HepG2 (cell line): Measurements from ENCODE around the gene DLST. TPM values are rescaled to one million over a fixed set of nuclear protein-coding genes. Genes with fewer than 3 reads are reported as not detected.
A peak's percentile ranks its signal among the peaks of the same experiment; 100 is the strongest.

Source experiments
- ELF3 ChIP-seq: IDR thresholded peaks from 2 replicates; pipeline ENCODE4 v1.6.1; 2016; ENCODE audit warnings: missing genetic modification reagents, missing compliant biosample characterization
- HDAC1 ChIP-seq: sonication (generic); formaldehyde crosslinking; IDR thresholded peaks from 2 replicates; pipeline ENCODE4 v1.5.1; 2020; ENCODE audit warnings: mild to moderate bottlenecking, missing genetic modification reagents
- HNF4A ChIP-seq: sonication (generic); formaldehyde crosslinking; IDR thresholded peaks from 2 replicates; pipeline ENCODE4 v1.4.0; 2020; ENCODE audit warnings: missing genetic modification reagents
- HNRNPK ChIP-seq: fragments of 200-400 bp; formaldehyde crosslinking; IDR thresholded peaks from 2 replicates; pipeline ENCODE4 v1.6.1; 2018; ENCODE audit warnings: low read length, low read depth, moderate library complexity, mild to moderate bottlenecking; ENCODE audit not compliant: poor library complexity, severe bottlenecking
- MAX ChIP-seq: IDR thresholded peaks from 2 replicates; pipeline ENCODE4 v1.6.1; 2012; ENCODE audit warnings: inconsistent platforms
- NAIF1 ChIP-seq: sonication (generic); formaldehyde crosslinking; IDR thresholded peaks from 2 replicates; pipeline ENCODE4 v1.5.0; 2020; ENCODE audit warnings: mild to moderate bottlenecking, missing genetic modification reagents, borderline replicate concordance
- NFE2L2 ChIP-seq: fragments of 150-350 bp; IDR thresholded peaks from 2 replicates; pipeline ENCODE4 v1.6.1; 2014; ENCODE audit warnings: low read length
- NFKBIZ ChIP-seq: IDR thresholded peaks from 2 replicates; pipeline ENCODE4 v1.6.1; 2018; ENCODE audit warnings: missing genetic modification reagents, missing compliant biosample characterization
- SKIL ChIP-seq: sonication (generic); formaldehyde crosslinking; IDR thresholded peaks from 2 replicates; pipeline ENCODE4 v1.8.0; 2022; ENCODE audit warnings: missing genetic modification reagents, mild to moderate bottlenecking, moderate library complexity, borderline replicate concordance
- SOX13 ChIP-seq, 3 experiments: fragments of 450-650 bp in 1 of 3; sonication (generic) in 1 of 3; formaldehyde crosslinking in 1 of 3; IDR thresholded peaks in 2 of 3; conservative IDR thresholded peaks in 1 of 3; 2 replicates each; pipeline versions ENCODE4 v1.5.0 to v1.6.1; 2016 to 2020; ENCODE audit warnings: antibody characterized with exemption in 1 of 3, mild to moderate bottlenecking in 1 of 3, missing compliant biosample characterization in 1 of 3, missing genetic modification reagents in 1 of 3, moderate library complexity in 1 of 3
- XRCC5 ChIP-seq: fragments of 200-400 bp; formaldehyde crosslinking; optimal IDR thresholded peaks from 2 replicates; pipeline ENCODE3; 2017; ENCODE audit warnings: mild to moderate bottlenecking, low read length
- ZBTB39 ChIP-seq: sonication (generic); formaldehyde crosslinking; IDR thresholded peaks from 2 replicates; pipeline ENCODE4 v1.5.0; 2020; ENCODE audit warnings: missing genetic modification reagents
- ZNF263 ChIP-seq: sonication (generic); formaldehyde crosslinking; IDR thresholded peaks from 2 replicates; pipeline ENCODE4 v1.4.0; 2020; ENCODE audit warnings: missing genetic modification reagents
- ZNF280D ChIP-seq: sonication (generic); formaldehyde crosslinking; IDR thresholded peaks from 2 replicates; pipeline ENCODE4 v1.5.1; 2020; ENCODE audit warnings: mild to moderate bottlenecking, missing genetic modification reagents
- ZNF513 ChIP-seq: sonication (generic); formaldehyde crosslinking; conservative IDR thresholded peaks from 2 replicates; pipeline ENCODE4 v1.5.0; 2020; ENCODE audit warnings: missing genetic modification reagents
- ZNF605 ChIP-seq: sonication (generic); formaldehyde crosslinking; IDR thresholded peaks from 2 replicates; pipeline ENCODE4 v1.8.0; 2022; ENCODE audit warnings: mild to moderate bottlenecking, missing genetic modification reagents
- ZNF800 ChIP-seq: sonication (generic); formaldehyde crosslinking; IDR thresholded peaks from 2 replicates; pipeline ENCODE4 v1.4.0; 2020; ENCODE audit warnings: missing genetic modification reagents
- polyA plus RNA-seq, 8 experiments: library from polyadenylated mRNA; depleted of rRNA in 3 of 8; stranded (reverse) in 7 of 8; unstranded in 1 of 8; fragments of >200 nt; fragmentation: Illumina TruSeq in 4 of 8; extraction: Trizol in 4 of 8; gene quantifications; 2 replicates each; pipeline versions ENCODE4 v1.2.1 to v1.2.3, GENCODE V29; 2011 to 2016; ENCODE audit warnings: low read depth in 4 of 8, missing spikeins in 1 of 8, mixed read lengths in 1 of 8; ENCODE audit not compliant: insufficient read depth in 1 of 8
- total RNA-seq, 5 experiments: library from RNA; depleted of rRNA; stranded (reverse); fragments of >200 nt; fragmentation: Illumina TruSeq; extraction: Trizol; gene quantifications; 2 replicates each; pipeline ENCODE4 v1.2.3, GENCODE V29; 2016; ENCODE audit warnings: low read depth in 1 of 5

The DLST gene
- total and polyA plus RNA-seq, 2 of the 13 experiments (the other 11 are each of a cell fraction or from before 2014, with no cell fraction given) = 56.5 to 94.3 TPM

- TF ChIP-seq ZNF263 (CRISPR knock-in tag) (no peak), SKIL (CRISPR knock-in tag) (no peak), SOX13 (IDR thresholded peaks at IDR 0.05) (no peak), SOX13 (CRISPR knock-in tag; conservative IDR thresholded peaks at IDR 0.05 in 1 of 2, IDR thresholded peaks at IDR 0.05 in 1 of 2) (peak in 1 of 2 experiments; percentile 66; a peak in 1 of 4 replicates), ZBTB39 (CRISPR knock-in tag) (no peak), ZNF605 (CRISPR knock-in tag) (peak; percentile 93), NFKBIZ (CRISPR knock-in tag) (peak; percentile 48; the same call in 1 of the 2 replicates), ZNF513 (CRISPR knock-in tag) (no peak), ZNF800 (CRISPR knock-in tag) (no peak), HNRNPK (no peak), HDAC1 (peak; percentile 92), XRCC5 (peak; percentile 40), NAIF1 (CRISPR knock-in tag) (no peak), ELF3 (peak; percentile 84; the same call in 1 of the 2 replicates), NFE2L2 (no peak), MAX (peak; percentile 99), ZNF280D (CRISPR knock-in tag) (no peak; the same call in 1 of the 2 replicates), HNF4A (CRISPR knock-in tag) (peak; percentile 98)
Observed at GRCh38 chr14:74898694-74899093, 17.0 kb downstream of the DLST start (continued).
